ENCODE measurements around the gene COL13A1.

- no peak for TF ChIP-seq MAX (IDR thresholded peaks at IDR 0.05; ENCODE audit: low read depth, low read length)
- TF ChIP-seq, protein P1, sequence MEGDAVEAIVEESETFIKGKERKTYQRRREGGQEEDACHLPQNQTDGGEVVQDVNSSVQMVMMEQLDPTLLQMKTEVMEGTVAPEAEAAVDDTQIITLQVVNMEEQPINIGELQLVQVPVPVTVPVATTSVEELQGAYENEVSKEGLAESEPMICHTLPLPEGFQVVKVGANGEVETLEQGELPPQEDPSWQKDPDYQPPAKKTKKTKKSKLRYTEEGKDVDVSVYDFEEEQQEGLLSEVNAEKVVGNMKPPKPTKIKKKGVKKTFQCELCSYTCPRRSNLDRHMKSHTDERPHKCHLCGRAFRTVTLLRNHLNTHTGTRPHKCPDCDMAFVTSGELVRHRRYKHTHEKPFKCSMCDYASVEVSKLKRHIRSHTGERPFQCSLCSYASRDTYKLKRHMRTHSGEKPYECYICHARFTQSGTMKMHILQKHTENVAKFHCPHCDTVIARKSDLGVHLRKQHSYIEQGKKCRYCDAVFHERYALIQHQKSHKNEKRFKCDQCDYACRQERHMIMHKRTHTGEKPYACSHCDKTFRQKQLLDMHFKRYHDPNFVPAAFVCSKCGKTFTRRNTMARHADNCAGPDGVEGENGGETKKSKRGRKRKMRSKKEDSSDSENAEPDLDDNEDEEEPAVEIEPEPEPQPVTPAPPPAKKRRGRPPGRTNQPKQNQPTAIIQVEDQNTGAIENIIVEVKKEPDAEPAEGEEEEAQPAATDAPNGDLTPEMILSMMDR (IDR thresholded peaks at IDR 0.05; ENCODE audit: low read depth, low read length), result no peak
- no peak for TF ChIP-seq MYC (IDR thresholded peaks at IDR 0.05; ENCODE audit: low read depth, low read length)
Measured at GRCh38 chr10:69828144-69828870, 26.6 kb downstream of the COL13A1 start.
